Sigmoid colon (tissue), 7 donors: Measurements from ENCODE around the gene REEP5. TPM values are rescaled to one million over a fixed set of nuclear protein-coding genes. Genes with fewer than 3 reads are reported as not detected.

ENCODE experiments used
- DNase-seq: peaks from one replicate; pipeline ENCODE4 v3.0.0-alpha.2; 2019
- H3K27ac ChIP-seq, 4 donors: fragments of 200-600 bp; sonication (generic); one replicate each; pipeline ENCODE4 v1.5.1; 2016 to 2019; ENCODE audit warnings: mild to moderate bottlenecking in 1 of 4
- H3K27me3 ChIP-seq, 3 donors: fragments of 200-600 bp; sonication (generic); one replicate each; pipeline ENCODE4 v1.5.1; 2019; ENCODE audit warnings: mild to moderate bottlenecking in 1 of 3
- H3K36me3 ChIP-seq, 4 donors: fragments of 200-600 bp; sonication (generic); one replicate each; pipeline ENCODE4 v1.5.1; 2016 to 2019
- H3K4me1 ChIP-seq, 4 donors: fragments of 200-600 bp; sonication (generic); one replicate each; pipeline ENCODE4 v1.5.1; 2017 to 2019
- H3K4me3 ChIP-seq, 4 donors: fragments of 200-600 bp; sonication (generic); one replicate each; pipeline ENCODE4 v1.5.1; 2017 to 2019; ENCODE audit warnings: mild to moderate bottlenecking in 2 of 4, moderate library complexity in 1 of 4
- H3K9me3 ChIP-seq, 4 donors: fragments of 200-600 bp in 3 of 4; sonication (generic) in 3 of 4; one replicate each; pipeline versions ENCODE4 v1.5.1 to v1.6.1; 2013 to 2019
- EP300 ChIP-seq, 4 donors: sonication (generic); formaldehyde crosslinking; IDR thresholded peaks; one replicate each; pipeline ENCODE4 v1.6.1; 2017; ENCODE audit warnings: antibody characterized with exemption in 4 of 4
- POLR2A ChIP-seq, 2 donors: fragments of 450-650 bp; IDR thresholded peaks; one replicate each; pipeline ENCODE4 v1.6.1; 2016; ENCODE audit warnings: antibody characterized with exemption in 2 of 2, mild to moderate bottlenecking in 2 of 2, moderate library complexity in 2 of 2
- POLR2AphosphoS5 ChIP-seq, 4 donors: sonication (generic); formaldehyde crosslinking; IDR thresholded peaks; one replicate each; pipeline ENCODE4 v1.6.1; 2017; ENCODE audit warnings: antibody characterized with exemption in 4 of 4
- WGBS, 2 donors: extraction: QIAGEN DNeasy Blood & Tissue Kit; methylation state at CpG; one replicate each; pipeline ENCODE4 v1.1.7; 2013; 5-methylcytosine and 5-hydroxymethylcytosine counted together
- intact Hi-C: fragments of 100-400 bp; cut with DNase I; formaldehyde crosslinking; loops from one replicate; pipeline ENCODE4 v1.15.1; 2023
- polyA plus RNA-seq, 3 donors: library from polyadenylated mRNA; stranded (reverse); fragments of 200-250 nt; gene quantifications; one replicate each; pipeline ENCODE4 v1.2.3, GENCODE V29; 2013
- total RNA-seq, 4 donors: library from RNA; depleted of rRNA; stranded (reverse); fragments of >200 nt; gene quantifications; one replicate each; pipeline ENCODE4 v1.1.0, GENCODE V29; 2016
- TF ChIP-seq, protein P1 (sequence below), 4 experiments: fragments of 450-650 bp in 3 of 4; fragments of 200-600 bp in 1 of 4; IDR thresholded peaks; one replicate each; pipeline ENCODE4 v1.5.1; 2016 to 2019; ENCODE audit warnings: antibody characterized with exemption in 4 of 4, mild to moderate bottlenecking in 3 of 4, moderate library complexity in 2 of 4
- donor health status: healthy with polysubstance abuse.
- donor health status: Bipolar disorder and iron deficiency.
- donor health status: healthy.

Gene REEP5
- total and polyA plus RNA-seq, 7 donors = 17.4 to 86.0 (median 67.6) TPM

DNA sequence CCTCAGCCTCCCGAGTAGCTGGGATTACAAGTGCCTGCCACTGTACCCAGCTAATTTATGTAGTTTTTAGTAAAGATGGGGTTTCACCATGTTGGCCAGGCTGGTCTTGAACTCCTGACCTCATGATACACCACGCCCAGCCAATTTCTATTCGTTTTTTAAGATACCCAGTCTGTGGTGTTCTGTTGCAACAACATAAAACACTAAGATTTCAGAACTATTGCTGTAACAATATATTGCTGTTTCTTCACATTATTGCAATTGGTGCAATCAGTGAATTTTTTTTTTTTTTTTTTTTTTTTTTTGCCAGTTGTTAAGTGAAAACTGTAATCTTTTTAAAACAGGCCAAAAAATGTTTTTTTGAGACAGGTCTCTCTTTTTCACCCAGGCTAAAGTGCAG lies 51.1 kb downstream of the REEP5 start:
- H3K4me3 ChIP-seq = no peak overlapping the region
- DNase-seq = no peak
- peaks cover 0 to 59% (median 12%) of the 10 kb centered on the region in 4 donors for H3K36me3 ChIP-seq
- no peaks in the 10 kb centered on the region for H3K27me3 ChIP-seq
- peaks cover 0 to 8% (median 0%) of the 10 kb centered on the region in 4 donors for H3K4me1 ChIP-seq
- WGBS, 2 donors = 61 to 63% methylated on average over 3 of the region's 3 CpGs
- no peaks in the 10 kb centered on the region for H3K9me3 ChIP-seq
- intact Hi-C loops = no loop called here
- H3K27ac ChIP-seq = no peak overlapping the region
- TF ChIP-seq EP300 (IDR thresholded peaks at IDR 0.05) = no peak
- TF ChIP-seq, protein P1, sequence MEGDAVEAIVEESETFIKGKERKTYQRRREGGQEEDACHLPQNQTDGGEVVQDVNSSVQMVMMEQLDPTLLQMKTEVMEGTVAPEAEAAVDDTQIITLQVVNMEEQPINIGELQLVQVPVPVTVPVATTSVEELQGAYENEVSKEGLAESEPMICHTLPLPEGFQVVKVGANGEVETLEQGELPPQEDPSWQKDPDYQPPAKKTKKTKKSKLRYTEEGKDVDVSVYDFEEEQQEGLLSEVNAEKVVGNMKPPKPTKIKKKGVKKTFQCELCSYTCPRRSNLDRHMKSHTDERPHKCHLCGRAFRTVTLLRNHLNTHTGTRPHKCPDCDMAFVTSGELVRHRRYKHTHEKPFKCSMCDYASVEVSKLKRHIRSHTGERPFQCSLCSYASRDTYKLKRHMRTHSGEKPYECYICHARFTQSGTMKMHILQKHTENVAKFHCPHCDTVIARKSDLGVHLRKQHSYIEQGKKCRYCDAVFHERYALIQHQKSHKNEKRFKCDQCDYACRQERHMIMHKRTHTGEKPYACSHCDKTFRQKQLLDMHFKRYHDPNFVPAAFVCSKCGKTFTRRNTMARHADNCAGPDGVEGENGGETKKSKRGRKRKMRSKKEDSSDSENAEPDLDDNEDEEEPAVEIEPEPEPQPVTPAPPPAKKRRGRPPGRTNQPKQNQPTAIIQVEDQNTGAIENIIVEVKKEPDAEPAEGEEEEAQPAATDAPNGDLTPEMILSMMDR (IDR thresholded peaks at IDR 0.05) = no peak
- TF ChIP-seq POLR2A (IDR thresholded peaks at IDR 0.05) = no peak
- TF ChIP-seq POLR2AphosphoS5 (IDR thresholded peaks at IDR 0.05) = no peak

DNA sequence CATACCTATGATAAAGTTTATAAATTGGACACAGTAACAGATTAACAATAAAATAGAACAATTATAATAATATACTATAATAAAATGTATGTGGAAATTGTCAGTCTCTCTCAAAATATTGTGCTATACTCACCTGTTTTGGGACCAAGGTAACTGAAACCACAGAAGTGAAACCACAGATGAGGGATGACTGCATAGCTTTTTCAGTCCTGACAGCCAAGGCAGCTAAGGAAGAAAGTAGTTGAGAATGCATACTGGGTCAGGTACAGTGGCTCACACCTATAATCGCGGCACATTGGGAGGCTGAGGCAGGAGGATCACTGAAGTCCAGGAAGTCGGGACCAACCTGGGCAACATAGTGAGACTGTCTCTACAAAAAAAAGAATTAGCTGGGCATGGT lies 52.1 kb downstream of the REEP5 start:
- peaks cover 0 to 8% (median 0%) of the 10 kb centered on the region in 4 donors for H3K4me1 ChIP-seq
- peaks cover 0 to 61% (median 18%) of the 10 kb centered on the region in 4 donors for H3K36me3 ChIP-seq
- WGBS, 2 donors = 92 to 97% methylated on average over 3 of the region's 3 CpGs
- TF ChIP-seq, protein P1 (IDR thresholded peaks at IDR 0.05) = no peak
- TF ChIP-seq EP300 (IDR thresholded peaks at IDR 0.05) = no peak
- TF ChIP-seq POLR2AphosphoS5 (IDR thresholded peaks at IDR 0.05) = no peak
- no peak for TF ChIP-seq POLR2A (IDR thresholded peaks at IDR 0.05)
- H3K27me3 ChIP-seq = no peaks in the 10 kb centered on the region
- no peak overlapping the region for H3K4me3 ChIP-seq
- H3K9me3 ChIP-seq = no peaks in the 10 kb centered on the region
- no peak for DNase-seq
- intact Hi-C loops = loop anchor here (10.0 kb wide), 1 partner anchor 165 kb away; no protein-coding TSS in a partner anchor
- no peak overlapping the region for H3K27ac ChIP-seq

DNA sequence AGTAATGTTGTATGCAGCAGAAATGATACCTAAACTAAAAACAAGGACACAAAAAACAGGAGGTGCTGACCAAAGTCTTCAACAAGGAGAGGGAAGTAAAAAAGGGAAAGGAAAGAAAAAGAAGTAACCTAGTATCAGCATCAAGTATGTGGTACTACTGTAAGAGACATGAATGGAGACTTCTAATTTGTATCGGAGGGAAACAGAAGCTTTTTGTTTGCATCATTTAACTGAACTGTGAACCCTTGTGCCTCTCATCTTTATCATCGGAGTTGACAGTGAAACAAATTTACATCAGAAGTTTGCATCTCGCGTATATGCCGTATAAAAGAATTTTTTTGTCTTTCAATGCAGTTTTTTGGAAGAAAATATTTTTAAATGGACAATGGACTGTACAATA lies 54.6 kb downstream of the REEP5 start:
- no peak for TF ChIP-seq POLR2A (IDR thresholded peaks at IDR 0.05)
- no peak for TF ChIP-seq EP300 (IDR thresholded peaks at IDR 0.05)
- Histone ChIP-seq H3K36me3 (peaks cover 0 to 72% (median 23%) of the 10 kb centered on the region in 4 donors), H3K27me3 (no peaks in the 10 kb centered on the region), H3K9me3 (no peaks in the 10 kb centered on the region), H3K27ac (no peak overlapping the region), H3K4me3 (no peak overlapping the region), H3K4me1 (peaks cover 0 to 22% (median 17%) of the 10 kb centered on the region in 4 donors)
- no peak for DNase-seq
- WGBS, 2 donors = 95 to 96% methylated on average over 5 of the region's 5 CpGs
- intact Hi-C loops = loop anchor here (10.0 kb wide), 1 partner anchor 163 kb away; no protein-coding TSS in a partner anchor

DNA sequence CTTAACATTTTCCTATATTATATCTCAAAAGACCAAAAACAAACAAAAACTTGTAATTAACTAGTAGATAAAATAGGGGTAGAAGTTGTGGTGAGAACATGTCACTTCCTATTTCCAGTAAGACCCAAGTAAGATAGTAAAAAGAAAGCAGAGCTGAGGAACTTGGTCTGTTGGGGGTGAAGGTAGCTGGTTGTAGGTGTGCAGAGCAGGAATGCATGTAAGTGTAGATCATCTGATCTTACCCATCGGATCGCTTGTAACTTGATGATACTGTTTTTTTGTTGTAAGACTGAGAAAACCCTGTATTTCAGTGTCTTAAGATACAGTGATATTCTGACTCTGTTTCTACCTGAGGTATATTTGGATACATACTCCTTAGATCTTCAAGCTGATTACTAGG lies 55.3 kb downstream of the REEP5 start:
- no peak overlapping the region for H3K27ac ChIP-seq
- no peaks in the 10 kb centered on the region for H3K9me3 ChIP-seq
- H3K27me3 ChIP-seq = no peaks in the 10 kb centered on the region
- 93 to 94% methylated on average over 2 of the region's 2 CpGs for WGBS, 2 donors
- TF ChIP-seq POLR2A (IDR thresholded peaks at IDR 0.05) (no peak), EP300 (IDR thresholded peaks at IDR 0.05) (no peak), POLR2AphosphoS5 (IDR thresholded peaks at IDR 0.05) (no peak)
- TF ChIP-seq, protein P1 (IDR thresholded peaks at IDR 0.05) = no peak
- H3K4me3 ChIP-seq = no peak overlapping the region
- H3K36me3 ChIP-seq = peaks cover 0 to 72% (median 23%) of the 10 kb centered on the region in 4 donors
- intact Hi-C loops = loop anchor here (10.0 kb wide), 1 partner anchor 162 kb away; no protein-coding TSS in a partner anchor
- H3K4me1 ChIP-seq = peaks cover 0 to 24% (median 22%) of the 10 kb centered on the region in 4 donors
- no peak for DNase-seq

DNA sequence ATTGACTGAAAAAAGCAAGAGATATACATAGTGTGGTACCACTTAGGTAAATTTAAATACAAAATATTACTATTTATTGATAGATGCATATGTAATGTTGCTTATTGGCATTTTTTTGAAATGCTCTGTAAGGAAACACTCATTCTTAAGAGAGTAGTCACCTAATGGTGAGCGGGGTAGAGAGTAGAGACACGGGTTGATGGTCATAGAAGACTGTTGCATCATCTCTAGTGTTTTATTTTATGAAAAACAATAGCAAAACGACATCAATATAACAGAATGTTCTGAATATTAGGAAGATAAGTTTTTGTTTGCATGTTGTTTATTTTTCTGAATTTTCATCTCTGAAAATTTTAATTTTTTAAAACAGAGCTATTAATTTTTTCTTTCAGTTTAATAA lies 56.9 kb downstream of the REEP5 start:
- H3K4me1 ChIP-seq = peaks cover 0 to 32% (median 29%) of the 10 kb centered on the region in 4 donors
- no peak for TF ChIP-seq EP300 (IDR thresholded peaks at IDR 0.05)
- TF ChIP-seq, protein P1 (IDR thresholded peaks at IDR 0.05) = no peak
- no peak for TF ChIP-seq POLR2A (IDR thresholded peaks at IDR 0.05)
- TF ChIP-seq POLR2AphosphoS5 (IDR thresholded peaks at IDR 0.05) = no peak
- H3K36me3 ChIP-seq = peaks cover 0 to 64% (median 19%) of the 10 kb centered on the region in 4 donors
- H3K4me3 ChIP-seq = no peak overlapping the region
- no peak overlapping the region for H3K27ac ChIP-seq
- intact Hi-C loops = loop anchor here (10.0 kb wide), 1 partner anchor 160 kb away; no protein-coding TSS in a partner anchor
- no peak for DNase-seq
- 94 to 95% methylated on average over 3 of the region's 3 CpGs for WGBS, 2 donors
- no peaks in the 10 kb centered on the region for H3K9me3 ChIP-seq
- no peaks in the 10 kb centered on the region for H3K27me3 ChIP-seq
